ENCODE data around the gene ASCL2. TPM values are rescaled to one million over a fixed set of nuclear protein-coding genes. Genes with fewer than 3 reads are reported as not detected.

The ASCL2 gene
- total and polyA plus RNA-seq, 10 of the 15 experiments (the other 5 are each of a cell fraction or from before 2014, with no cell fraction given), result not detected

DNA sequence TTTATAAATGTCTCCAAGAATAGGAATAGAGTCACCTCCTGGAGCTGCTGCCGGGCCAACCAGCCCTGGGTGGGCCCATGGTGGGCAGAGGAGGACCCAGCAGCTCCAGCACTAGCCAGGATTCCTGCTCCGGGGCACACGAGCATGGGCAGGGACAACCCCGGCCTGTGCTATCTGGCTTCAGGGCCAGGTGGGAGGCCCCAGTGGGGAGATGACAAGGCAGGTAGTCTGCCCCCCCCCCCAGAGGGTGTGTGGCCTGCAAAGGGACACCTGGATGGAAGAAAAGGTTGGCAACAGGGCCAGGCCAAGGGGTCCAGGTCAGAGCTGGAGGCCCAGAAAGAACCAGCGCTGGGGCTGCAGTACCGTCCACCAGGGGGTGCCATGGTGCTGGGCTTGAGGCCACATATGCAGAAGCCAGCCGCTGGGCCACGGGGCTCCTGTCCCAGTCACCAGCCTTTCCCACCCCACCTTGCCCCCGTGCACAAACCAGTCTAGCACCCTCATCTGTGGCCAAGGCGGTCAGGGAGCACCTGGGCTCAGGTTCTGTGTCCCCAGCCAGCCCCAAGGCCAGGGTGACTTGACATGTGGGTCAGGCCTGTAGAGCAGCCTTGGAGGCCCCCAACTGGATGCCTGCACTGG, 34.9 kb upstream of the ASCL2 start (continued):
- no peak for TF ChIP-seq ZNF384 (IDR thresholded peaks at IDR 0.05; ENCODE audit: borderline replicate concordance, low read depth, low read length)
- TF ChIP-seq SUZ12 (IDR thresholded peaks at IDR 0.05; ENCODE audit: unreplicated experiment), result no peak
- TF ChIP-seq RAD21 (IDR thresholded peaks at IDR 0.05; ENCODE audit: insufficient read depth, low read depth, low read length), result peak; percentile 87
- no peak for TF ChIP-seq NFXL1 (IDR thresholded peaks at IDR 0.05; ENCODE audit: borderline replicate concordance)
- TF ChIP-seq SIN3A (IDR thresholded peaks at IDR 0.05; ENCODE audit: low read depth, low read length), result no peak
- TF ChIP-seq ZNF274 (IDR thresholded peaks at IDR 0.05; ENCODE audit: insufficient read depth, insufficient read length), result no peak
- TF ChIP-seq BHLHE40 (IDR thresholded peaks at IDR 0.05; ENCODE audit: borderline replicate concordance in 1 of 2, low read depth in 2 of 2, low read length in 1 of 2), result 0 out of 4 replicates have a peak, but pooled peaks of 1 of the 2 experiments have one; percentile 9
- TF ChIP-seq ASH2L (IDR thresholded peaks at IDR 0.05; ENCODE audit: borderline replicate concordance, low read depth), result no peak
- no peak for TF ChIP-seq HDGF (IDR thresholded peaks at IDR 0.05)
- no peak for TF ChIP-seq MEF2B (IDR thresholded peaks at IDR 0.05; ENCODE audit: partially characterized antibody, poor library complexity, severe bottlenecking)
- TF ChIP-seq ZNF622 (IDR thresholded peaks at IDR 0.05), result no peak
- no peak for TF ChIP-seq RB1 (IDR thresholded peaks at IDR 0.05; ENCODE audit: borderline replicate concordance)
- no peak for TF ChIP-seq NBN (IDR thresholded peaks at IDR 0.05)
- TF ChIP-seq CTCF (IDR thresholded peaks at IDR 0.05 in 2 of 3, conservative IDR thresholded peaks at IDR 0.05 in 1 of 3; ENCODE audit: control insufficient read depth in 2 of 3, extremely low read depth in 1 of 3, insufficient read depth in 1 of 3, low read depth in 3 of 3, low read length in 3 of 3), result peak; percentile 76 to 93 (median 84)
- no peak for TF ChIP-seq ZBTB4 (CRISPR knock-in tag; IDR thresholded peaks at IDR 0.05)
- no peak for TF ChIP-seq CHD1 (IDR thresholded peaks at IDR 0.05; ENCODE audit: low read depth, low read length)
- TF ChIP-seq NR2F1 (conservative IDR thresholded peaks at IDR 0.05), result 0 out of 2 replicates have a peak, but pooled peaks have one; percentile 27
- no peak for TF ChIP-seq BMI1 (IDR thresholded peaks at IDR 0.05; ENCODE audit: borderline replicate concordance)
- 0 out of 2 replicates have a peak, but pooled peaks have one; percentile 21 for TF ChIP-seq IKZF1 (conservative IDR thresholded peaks at IDR 0.05)
- TF ChIP-seq IKZF2 (IDR thresholded peaks at IDR 0.05), result no peak
- TF ChIP-seq SMC3 (IDR thresholded peaks at IDR 0.05; ENCODE audit: borderline replicate concordance, low read length), result peak; percentile 97
